K562 (cell line): Measurements from ENCODE around the gene OTUD5. TPM values are rescaled to one million over a fixed set of nuclear protein-coding genes. Genes with fewer than 3 reads are reported as not detected.

Experiments
- ATF4 ChIP-seq: fragments of 450-650 bp; formaldehyde crosslinking; IDR thresholded peaks from 2 replicates; pipeline ENCODE4 v1.4.0; 2022; ENCODE audit warnings: mild to moderate bottlenecking, moderate library complexity
- FOXA1 ChIP-seq: fragments of 450-650 bp; IDR thresholded peaks from 2 replicates; pipeline ENCODE4 v1.6.1; 2016; ENCODE audit warnings: mild to moderate bottlenecking, borderline replicate concordance
- NUFIP1 ChIP-seq: fragments of 450-650 bp; IDR thresholded peaks from 2 replicates; pipeline ENCODE4 v1.6.1; 2018; ENCODE audit not compliant: partially characterized antibody
- POLR2G ChIP-seq: fragments of 200-400 bp; formaldehyde crosslinking; IDR thresholded peaks from 2 replicates; pipeline ENCODE4 v1.6.1; 2017; ENCODE audit warnings: low read depth, mild to moderate bottlenecking, antibody characterized with exemption, low read length, moderate library complexity
- RCOR1 ChIP-seq, 2 experiments: IDR thresholded peaks; 2 replicates each; pipeline ENCODE4 v1.6.1; 2012; ENCODE audit warnings: low read depth in 2 of 2, low read length in 2 of 2, borderline replicate concordance in 1 of 2, improper control_type of control experiment in 1 of 2
- SPI1 ChIP-seq: IDR thresholded peaks from 2 replicates; pipeline ENCODE4 v1.6.1; 2011; ENCODE audit warnings: low read depth, low read length, control low read depth, borderline replicate concordance
- ZC3H8 ChIP-seq: fragments of 450-650 bp; IDR thresholded peaks from 2 replicates; pipeline ENCODE4 v1.6.1; 2017
- ZHX1 ChIP-seq: fragments of 150-350 bp; conservative IDR thresholded peaks from 2 replicates; pipeline ENCODE4 v1.6.1; 2014; ENCODE audit warnings: low read length
- polyA plus RNA-seq, 8 experiments: library from polyadenylated mRNA; depleted of rRNA in 4 of 8; stranded (reverse) in 5 of 8; unstranded in 3 of 8; fragments of >200 nt; fragmentation: Nextera tagmentation in 2 of 8; fragmentation: Illumina TruSeq in 1 of 8; extraction: Ambion mirVana in 2 of 8; extraction: Trizol in 1 of 8; gene quantifications; 2 replicates each; pipeline versions ENCODE4 v1.2.1 to v1.2.3, GENCODE V29; 2011 to 2014; ENCODE audit warnings: inconsistent platforms in 1 of 8, missing spikeins in 1 of 8
- total RNA-seq, 7 experiments: library from RNA; depleted of rRNA in 6 of 7; stranded (reverse); fragments of >200 nt in 6 of 7; fragmentation: Illumina TruSeq in 2 of 7; extraction: Trizol in 2 of 7; gene quantifications; 2 replicates each; pipeline versions ENCODE4 v1.2.1 to v1.2.3, GENCODE V29; 2011 to 2021; ENCODE audit warnings: low replicate concordance in 1 of 7
- TF ChIP-seq, protein P1 (sequence below): IDR thresholded peaks from 2 replicates; pipeline ENCODE4 v1.6.1; 2012; ENCODE audit warnings: low read depth, low read length, improper control_type of control experiment, borderline replicate concordance

OTUD5 gene
- total and polyA plus RNA-seq, 9 of the 15 experiments (the other 6 are each of a cell fraction or from before 2014, with no cell fraction given), result 3.6 to 102 (median 59.0) TPM

DNA sequence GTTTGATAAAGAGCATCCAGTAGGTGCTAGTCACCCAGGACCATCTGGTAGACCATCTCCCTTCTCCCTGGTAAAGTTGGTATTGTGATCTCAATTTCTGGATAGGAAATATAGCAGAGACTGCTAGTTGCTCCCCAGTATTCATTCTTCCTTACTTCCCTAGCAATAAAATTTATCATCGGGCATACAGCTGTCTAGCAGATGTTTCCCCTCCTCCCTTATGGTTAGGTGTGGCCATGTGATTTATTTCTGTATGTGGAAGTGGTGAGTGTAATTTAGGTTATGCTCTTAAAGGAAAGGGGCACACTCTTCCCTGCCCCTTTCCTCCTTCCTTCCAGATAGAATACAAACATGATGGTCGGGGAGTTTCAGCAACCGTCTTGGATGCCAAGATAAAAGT is 26.5 kb upstream of the OTUD5 start (continued):
- TF ChIP-seq ATF4 (CRISPR knock-in tag) (no peak), ZC3H8 (no peak), SPI1 (no peak), FOXA1 (no peak), POLR2G (no peak), NUFIP1 (no peak), RCOR1 (IDR thresholded peaks at IDR 0.05; ENCODE audit: borderline replicate concordance in 1 of 2, low read depth in 2 of 2, low read length in 2 of 2) (no peak), ZHX1 (no peak)
- TF ChIP-seq, protein P1, sequence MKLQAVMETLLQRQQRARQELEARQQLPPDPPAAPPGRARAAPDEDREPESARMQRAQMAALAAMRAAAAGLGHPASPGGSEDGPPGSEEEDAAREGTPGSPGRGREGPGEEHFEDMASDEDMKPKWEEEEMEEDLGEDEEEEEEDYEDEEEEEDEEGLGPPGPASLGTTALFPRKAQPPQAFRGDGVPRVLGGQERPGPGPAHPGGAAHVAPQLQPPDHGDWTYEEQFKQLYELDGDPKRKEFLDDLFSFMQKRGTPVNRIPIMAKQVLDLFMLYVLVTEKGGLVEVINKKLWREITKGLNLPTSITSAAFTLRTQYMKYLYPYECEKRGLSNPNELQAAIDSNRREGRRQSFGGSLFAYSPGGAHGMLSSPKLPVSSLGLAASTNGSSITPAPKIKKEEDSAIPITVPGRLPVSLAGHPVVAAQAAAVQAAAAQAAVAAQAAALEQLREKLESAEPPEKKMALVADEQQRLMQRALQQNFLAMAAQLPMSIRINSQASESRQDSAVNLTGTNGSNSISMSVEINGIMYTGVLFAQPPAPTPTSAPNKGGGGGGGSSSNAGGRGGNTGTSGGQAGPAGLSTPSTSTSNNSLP, result no peak
